Heart left ventricle (tissue), 16 donors: ENCODE measurements around the gene ST3GAL5. TPM values are rescaled to one million over a fixed set of nuclear protein-coding genes. Genes with fewer than 3 reads are reported as not detected.

Experiments used
- ATAC-seq, 4 donors: fragments of 200-7000 bp; cut with Tn5 transposase; one replicate each; pipeline ENCODE4 v1.9.1; 2020 to 2022; ENCODE audit warnings: moderate library complexity in 4 of 4, mild to moderate bottlenecking in 3 of 4, moderate number of reproducible peaks in 1 of 4
- DNase-seq, 5 donors: peaks; one replicate each; pipeline ENCODE4 v3.0.0-alpha.2; 2020
- H3K27ac ChIP-seq, 12 donors: fragments of 200-600 bp; sonication (generic) in 4 of 12; one replicate each; pipeline versions ENCODE4 v1.5.0 to v1.8.0; 2016 to 2022; ENCODE audit warnings: mild to moderate bottlenecking in 2 of 12
- H3K27me3 ChIP-seq, 9 donors: fragments of 200-600 bp; sonication (generic) in 2 of 9; one replicate each; pipeline versions ENCODE4 v1.5.1 to v1.8.0; 2016 to 2022; ENCODE audit warnings: mild to moderate bottlenecking in 3 of 9
- H3K36me3 ChIP-seq, 9 donors: fragments of 200-600 bp; sonication (generic) in 2 of 9; one replicate each; pipeline versions ENCODE4 v1.5.0 to v1.8.0; 2018 to 2022; ENCODE audit warnings: mild to moderate bottlenecking in 2 of 9
- H3K4me1 ChIP-seq, 12 donors: fragments of 200-600 bp; sonication (generic) in 4 of 12; one replicate each; pipeline versions ENCODE4 v1.5.0 to v1.8.0; 2016 to 2022; ENCODE audit warnings: mild to moderate bottlenecking in 3 of 12
- H3K4me3 ChIP-seq, 12 donors: fragments of 200-600 bp; sonication (generic) in 4 of 12; one replicate each; pipeline versions ENCODE4 v1.5.0 to v1.8.0; 2017 to 2022; ENCODE audit warnings: mild to moderate bottlenecking in 9 of 12, moderate library complexity in 4 of 12
- H3K9me3 ChIP-seq, 12 donors: fragments of 200-600 bp; sonication (generic) in 4 of 12; one replicate each; pipeline versions ENCODE4 v1.5.0 to v1.8.0; 2016 to 2022; ENCODE audit warnings: mild to moderate bottlenecking in 1 of 12
- CTCF ChIP-seq, 12 donors: fragments of 200-600 bp; sonication (generic) in 4 of 12; IDR thresholded peaks; one replicate each; pipeline versions ENCODE4 v1.5.0 to v1.8.0; 2018 to 2022; ENCODE audit warnings: antibody characterized with exemption in 12 of 12, mild to moderate bottlenecking in 5 of 12
- POLR2A ChIP-seq, 2 donors: fragments of 450-650 bp; IDR thresholded peaks; one replicate each; pipeline ENCODE4 v1.6.1; 2017; ENCODE audit warnings: antibody characterized with exemption in 2 of 2, mild to moderate bottlenecking in 2 of 2, moderate library complexity in 2 of 2
- WGBS, 4 donors: extraction: QIAGEN DNeasy Blood & Tissue Kit in 2 of 4; methylation state at CpG; one replicate each; pipeline versions ENCODE4 v1.1.5 to v1.1.7; 2013 to 2018; 5-methylcytosine and 5-hydroxymethylcytosine counted together
- intact Hi-C, 10 donors: fragments of 100-400 bp; cut with DNase I; formaldehyde crosslinking; loops; one replicate each; pipeline versions ENCODE4 v1.11.1 to v1.14.2; 2022
- polyA plus RNA-seq, 2 donors: library from polyadenylated mRNA; stranded (reverse); fragments of 200-250 nt; gene quantifications; one replicate each; pipeline ENCODE4 v1.2.3, GENCODE V29; 2013
- total RNA-seq, 9 donors: library from RNA; depleted of rRNA in 2 of 9; stranded (reverse); fragments of >200 nt in 2 of 9; fragmentation: NEBNext Ultra II Directional in 3 of 9; extraction: Animal tissue kit (Norgen Biotek cat#: 25700) in 3 of 9; gene quantifications; one replicate each; pipeline versions ENCODE4 v1.1.0 to v1.2.4, GENCODE V29; 2016 to 2023
- donor health status: ischemic (EF 13 %, LVEDD 7.1; RV severe dilation, severe dysfunction).
- donor health status: healthy with polysubstance abuse.
- donor health status: DM: no; HTN: yes; CAD: no.
- donor health status: DM: no; HTN: no; CAD: no.
- donor health status: ischemic (EF 25% LVEDD 6.9; RV normal size, moderate dysfunction).
- donor health status: ischemic (EF 25% LVEDD 5.7; RV mildly dilated, moderate dysfunction).
- donor health status: healthy.
- donor health status: DM: yes; HTN: yes; CAD: no.
- donor health status: ischemic (EF 35%, LVEDD 5.7; RV mildly dilated, moderate dysfunction).
- donor health status: nonischemic (EF 11% LVEDD 7.7; RV severe dilation, severe dysfunction).
- donor health status: DM: yes; HTN: yes; CAD: no.
- donor health status: PGD.
- donor health status: ischemic (EF 29% LVEDD 5.4; RV normal size, mild dysfunction).
- donor health status: nonischemic (EF 23%, LVEDD 6.1; RV moderate dilation, normal function).

The ST3GAL5 gene
- total and polyA plus RNA-seq, 11 donors = 2.0 to 21.1 (median 4.0) TPM

- Histone ChIP-seq H3K4me1 (peaks cover 0 to 33% (median 0%) of the 10 kb centered on the region in 12 donors), H3K4me3 (no peak overlapping the region), H3K27me3 (no peaks in the 10 kb centered on the region), H3K36me3 (no peaks in the 10 kb centered on the region), H3K9me3 (no peaks in the 10 kb centered on the region), H3K27ac (no peak overlapping the region)
- no peak for TF ChIP-seq POLR2A (IDR thresholded peaks at IDR 0.05)
- peak in 9 of 12 donors; percentile 13 to 48 (median 31) for TF ChIP-seq CTCF (IDR thresholded peaks at IDR 0.05)
- intact Hi-C loops = loop anchor here in 1 of 10 donors (5.0 kb wide), 1 partner anchor 45 kb away; no protein-coding TSS in a partner anchor
- 65 to 75% (median 72%) methylated on average over 16 of the region's 16 CpGs for WGBS, 4 donors
- DNase-seq = no peak
- peak in 3 of 4 donors; percentile 29 to 66 (median 54) for ATAC-seq
These were observed 16.1 kb downstream of the ST3GAL5 start for GRCh38 chr2:85872536-85873161.

- Histone ChIP-seq H3K4me3 (no peak overlapping the region), H3K36me3 (no peaks in the 10 kb centered on the region), H3K4me1 (peaks cover 0 to 23% (median 0%) of the 10 kb centered on the region in 12 donors), H3K9me3 (no peaks in the 10 kb centered on the region), H3K27ac (no peak overlapping the region), H3K27me3 (no peaks in the 10 kb centered on the region)
- intact Hi-C loops = loop anchor here in 1 of 10 donors (5.0 kb wide), 1 partner anchor 44 kb away; no protein-coding TSS in a partner anchor
- ATAC-seq = no peak
- 94 to 97% (median 96%) methylated on average over 6 of the region's 6 CpGs for WGBS, 4 donors
- TF ChIP-seq CTCF (IDR thresholded peaks at IDR 0.05) (no peak), POLR2A (IDR thresholded peaks at IDR 0.05) (no peak)
- DNase-seq = no peak
These were observed 17.2 kb downstream of the ST3GAL5 start for GRCh38 chr2:85871494-85872164.

- Histone ChIP-seq H3K36me3 (no peaks in the 10 kb centered on the region), H3K9me3 (no peaks in the 10 kb centered on the region), H3K27ac (no peak overlapping the region), H3K27me3 (no peaks in the 10 kb centered on the region), H3K4me3 (no peak overlapping the region), H3K4me1 (peaks cover 0 to 20% (median 0%) of the 10 kb centered on the region in 12 donors)
- ATAC-seq (no peak), DNase-seq (no peak)
- intact Hi-C loops = no loop called here
- whole genome bisulfite sequencing, 4 donors = 85 to 97% (median 95%) methylated on average over 9 of the region's 9 CpGs
- TF ChIP-seq POLR2A (IDR thresholded peaks at IDR 0.05) (no peak), CTCF (IDR thresholded peaks at IDR 0.05) (no peak)
These were observed 20.0 kb downstream of the ST3GAL5 start for GRCh38 chr2:85868822-85869221.

DNA sequence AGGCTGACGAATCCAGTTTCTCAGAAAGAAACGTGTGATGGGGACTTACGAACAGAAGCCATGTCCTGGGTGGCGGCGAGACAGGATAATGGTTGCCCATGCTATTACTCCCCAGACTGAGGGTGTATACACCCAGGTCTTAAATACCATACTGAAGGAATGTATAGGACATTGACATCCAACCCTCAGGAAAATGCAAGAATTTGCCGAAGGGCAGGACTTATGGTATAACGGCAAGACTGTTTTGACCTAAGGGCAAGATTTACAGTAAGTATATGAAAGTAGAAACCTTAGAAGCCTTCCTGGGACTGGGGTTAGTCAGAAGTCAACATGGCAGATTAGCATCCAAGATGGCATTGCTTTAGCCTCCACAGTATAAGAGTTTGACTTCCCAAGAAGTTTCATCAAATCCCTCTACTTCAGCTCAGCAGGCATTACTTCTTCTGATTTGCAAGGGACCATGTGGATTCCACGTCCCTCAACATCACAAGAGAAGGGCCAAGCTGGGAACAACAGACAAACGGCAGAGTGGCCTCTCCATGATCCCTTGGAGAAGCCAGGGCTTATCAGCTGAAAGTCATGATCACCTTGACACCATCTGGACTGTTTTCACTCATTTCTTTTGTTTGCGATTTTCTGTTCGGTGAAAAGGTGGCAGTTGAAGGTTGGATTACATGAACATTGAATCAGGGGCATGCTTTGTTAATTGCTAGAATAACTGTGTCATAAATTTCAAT is 21.1 kb downstream of the ST3GAL5 start:
- intact Hi-C loops = no loop called here
- peaks cover 0 to 29% (median 0%) of the 10 kb centered on the region in 12 donors for H3K4me1 ChIP-seq
- no peak for ATAC-seq
- 87 to 94% (median 92%) methylated on average over 11 of the region's 11 CpGs for WGBS, 4 donors
- DNase-seq = no peak
- no peak overlapping the region for H3K4me3 ChIP-seq
- H3K36me3 ChIP-seq = peaks cover 0 to 3% (median 0%) of the 10 kb centered on the region in 9 donors
- H3K27ac ChIP-seq = no peak overlapping the region
- no peaks in the 10 kb centered on the region for H3K9me3 ChIP-seq
- no peaks in the 10 kb centered on the region for H3K27me3 ChIP-seq
- TF ChIP-seq CTCF (IDR thresholded peaks at IDR 0.05) (no peak), POLR2A (IDR thresholded peaks at IDR 0.05) (no peak)
